MM.1S (cell line): Measurements from ENCODE around the gene ITGB8.

ENCODE experiments used
- DNase-seq: peaks from one replicate; pipeline ENCODE4 v3.0.0-alpha.2; 2015
- H2AFZ ChIP-seq: fragments of 300-600 bp; sonication (generic); 2 replicates; pipeline ENCODE4 v1.6.0; 2016; ENCODE audit warnings: antibody characterized with exemption, low read length
- H3F3A ChIP-seq: fragments of 300-600 bp; sonication (generic); 2 replicates; pipeline ENCODE4 v1.6.1; 2016; ENCODE audit warnings: mild to moderate bottlenecking, antibody characterized with exemption, low read length, moderate library complexity, mixed read lengths; ENCODE audit not compliant: insufficient read depth
- H3K27ac ChIP-seq: fragments of 300-600 bp; sonication (generic); 2 replicates; pipeline ENCODE4 v1.5.1; 2016; ENCODE audit warnings: mild to moderate bottlenecking, low read length
- H3K27me3 ChIP-seq: fragments of 300-600 bp; sonication (generic); replicated peaks from 2 replicates; pipeline ENCODE4 v1.6.0; 2016; ENCODE audit warnings: low read length; ENCODE audit not compliant: insufficient read depth
- H3K36me3 ChIP-seq: fragments of 300-600 bp; sonication (generic); replicated peaks from 2 replicates; pipeline ENCODE4 v1.6.1; 2016; ENCODE audit warnings: mild to moderate bottlenecking, low read length, mixed read lengths; ENCODE audit not compliant: insufficient read depth
- H3K4me1 ChIP-seq: fragments of 300-600 bp; sonication (generic); 2 replicates; pipeline ENCODE4 v1.6.1; 2016; ENCODE audit warnings: low read length, mixed read lengths
- H3K4me2 ChIP-seq: fragments of 300-600 bp; sonication (generic); 2 replicates; pipeline ENCODE4 v1.6.0; 2016; ENCODE audit warnings: low read depth, low read length
- H3K4me3 ChIP-seq: fragments of 300-600 bp; sonication (generic); 2 replicates; pipeline ENCODE4 v1.5.1; 2016; ENCODE audit warnings: low read length, mixed read lengths
- H3K79me2 ChIP-seq: fragments of 300-600 bp; sonication (generic); 2 replicates; pipeline ENCODE4 v1.6.1; 2016; ENCODE audit warnings: mixed run types, low read length, mixed read lengths
- H3K9ac ChIP-seq: fragments of 300-600 bp; sonication (generic); 2 replicates; pipeline ENCODE4 v1.6.1; 2016; ENCODE audit warnings: low read length, mixed read lengths
- H3K9me2 ChIP-seq: fragments of 300-600 bp; sonication (generic); replicated peaks from 2 replicates; pipeline ENCODE4 v1.6.1; 2016; ENCODE audit warnings: mild to moderate bottlenecking, low read length, mixed read lengths; ENCODE audit not compliant: insufficient read depth
- H3K9me3 ChIP-seq: fragments of 300-600 bp; sonication (generic); replicated peaks from 2 replicates; pipeline ENCODE4 v1.6.1; 2016; ENCODE audit warnings: mild to moderate bottlenecking, low read length, mixed read lengths; ENCODE audit not compliant: insufficient read depth
- H4K20me1 ChIP-seq: fragments of 300-600 bp; sonication (generic); 2 replicates; pipeline ENCODE4 v1.6.1; 2016; ENCODE audit warnings: mild to moderate bottlenecking, low read length, moderate library complexity, mixed read lengths; ENCODE audit not compliant: insufficient read depth
- CTCF ChIP-seq: fragments of 300-600 bp; sonication (generic); IDR thresholded peaks from 2 replicates; pipeline ENCODE4 v1.5.1; 2016; ENCODE audit warnings: antibody characterized with exemption, low read length, mixed read lengths
- EZH2 ChIP-seq: fragments of 300-600 bp; sonication (generic); optimal IDR thresholded peaks from 2 replicates; pipeline ENCODE3; 2017; ENCODE audit warnings: low read depth, mild to moderate bottlenecking, antibody characterized with exemption, low read length, mixed read lengths
- EZH2phosphoT487 ChIP-seq: fragments of 300-600 bp; sonication (generic); IDR thresholded peaks from 2 replicates; pipeline ENCODE4 v1.6.1; 2018; ENCODE audit warnings: antibody characterized with exemption, low read length

ITGB8 gene

GRCh38 chr7:20435305-20435704 lies 104.6 kb downstream of the ITGB8 start:
- no peaks in the 10 kb centered on the region for H3K27me3 ChIP-seq
- no peak overlapping the region for H3K4me3 ChIP-seq
- no peak overlapping the region for H3K9ac ChIP-seq
- DNase-seq = no peak
- H3K36me3 ChIP-seq = no peaks in the 10 kb centered on the region
- H3F3A ChIP-seq = peaks cover 26% of the 10 kb centered on the region
- no peaks in the 10 kb centered on the region for H4K20me1 ChIP-seq
- H2AFZ ChIP-seq = no peak overlapping the region
- no peak overlapping the region for H3K4me2 ChIP-seq
- H3K9me3 ChIP-seq = no peaks in the 10 kb centered on the region
- H3K27ac ChIP-seq = no peak overlapping the region
- TF ChIP-seq EZH2phosphoT487 = no peak
- no peak for TF ChIP-seq EZH2
- TF ChIP-seq CTCF = no peak
- H3K79me2 ChIP-seq = no peaks in the 10 kb centered on the region
- no peaks in the 10 kb centered on the region for H3K9me2 ChIP-seq
- peaks cover 52% of the 10 kb centered on the region for H3K4me1 ChIP-seq

DNA sequence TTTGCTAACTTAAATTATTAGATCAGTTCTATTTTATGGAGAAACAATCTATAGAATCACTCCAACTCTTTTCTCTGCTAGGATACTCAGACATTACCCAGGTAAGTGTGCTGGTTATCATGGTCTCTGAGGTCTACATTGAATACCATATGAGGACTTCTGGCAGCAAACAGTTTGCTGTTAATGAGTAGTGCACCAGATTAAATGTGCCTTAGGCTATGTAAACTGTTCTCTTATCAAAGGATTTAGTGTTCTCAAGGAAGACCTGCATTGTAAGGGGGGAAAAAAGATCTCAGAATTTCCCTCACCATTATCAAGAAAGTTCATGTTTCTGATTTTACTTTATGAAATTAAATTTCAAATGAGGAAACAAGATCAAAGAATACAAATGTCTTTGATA lies 107.5 kb downstream of the ITGB8 start:
- Histone ChIP-seq H3K79me2 (no peaks in the 10 kb centered on the region), H3K9me2 (no peaks in the 10 kb centered on the region), H3K4me3 (peak overlapping the region; percentile 39), H3K36me3 (no peaks in the 10 kb centered on the region), H2AFZ (0 out of 2 replicates have a peak overlapping the region, but pooled peaks have one; percentile 8), H3K4me1 (peaks cover 34% of the 10 kb centered on the region), H4K20me1 (no peaks in the 10 kb centered on the region), H3K27me3 (no peaks in the 10 kb centered on the region), H3K27ac (peak overlapping the region; percentile 90), H3K4me2 (peak overlapping the region; percentile 74), H3F3A (peaks cover 26% of the 10 kb centered on the region), H3K9ac (peak overlapping the region; percentile 64), H3K9me3 (no peaks in the 10 kb centered on the region; the same call in 1 of the 2 replicates)
- DNase-seq = no peak
- TF ChIP-seq CTCF (no peak), EZH2 (no peak), EZH2phosphoT487 (no peak)

DNA sequence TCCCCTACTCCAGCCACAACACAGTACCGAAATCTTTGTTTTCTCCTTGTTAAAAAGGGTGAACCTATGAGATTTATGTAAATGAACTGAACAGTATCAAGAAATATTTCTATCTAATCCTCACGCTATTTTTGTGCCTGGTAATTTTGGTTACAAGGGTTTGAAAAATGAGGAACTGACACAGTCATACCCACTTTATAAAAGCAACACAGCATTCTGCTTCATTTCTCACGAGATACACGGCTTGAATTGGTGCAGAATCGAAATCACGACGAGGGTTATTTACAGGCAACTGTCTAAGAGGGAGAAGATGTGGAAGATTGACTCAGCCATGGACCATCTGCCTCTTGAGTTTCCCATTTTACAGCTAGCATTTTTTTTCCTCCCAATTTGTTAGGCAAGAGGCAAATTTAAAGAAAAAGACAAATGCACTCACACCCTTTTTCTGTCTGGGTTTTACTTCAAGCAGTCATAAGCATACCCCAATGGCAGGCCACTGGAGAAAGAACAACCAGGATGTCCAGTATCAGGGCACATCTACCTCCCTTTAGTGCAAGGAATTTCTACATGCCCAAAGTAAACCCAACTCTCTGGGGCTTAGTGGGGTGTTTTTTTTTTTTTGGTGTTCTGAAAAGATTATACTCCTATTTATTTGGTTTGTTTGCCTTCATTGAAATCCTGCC lies 108.1 kb downstream of the ITGB8 start:
- H3K79me2 ChIP-seq = no peaks in the 10 kb centered on the region
- H3K9me2 ChIP-seq = no peaks in the 10 kb centered on the region
- peak overlapping the region; percentile 39 for H3K4me3 ChIP-seq
- peak; percentile 49 for DNase-seq
- H3K4me1 ChIP-seq = peaks cover 34% of the 10 kb centered on the region
- peak overlapping the region; percentile 64 for H3K9ac ChIP-seq
- H4K20me1 ChIP-seq = no peaks in the 10 kb centered on the region
- no peaks in the 10 kb centered on the region for H3K36me3 ChIP-seq
- H3K9me3 ChIP-seq = no peaks in the 10 kb centered on the region; the same call in 1 of the 2 replicates
- H3K27me3 ChIP-seq = no peaks in the 10 kb centered on the region
- peak overlapping the region; percentile 90 for H3K27ac ChIP-seq
- H3K4me2 ChIP-seq = peak overlapping the region; percentile 74
- H2AFZ ChIP-seq = 0 out of 2 replicates have a peak overlapping the region, but pooled peaks have one; percentile 8
- H3F3A ChIP-seq = peaks cover 26% of the 10 kb centered on the region
- TF ChIP-seq EZH2phosphoT487 (no peak), CTCF (no peak)
